HG03139 (cell line): Measurements from ENCODE around the gene TNNT2.

Experiments
- ATAC-seq: cut with Tn5 transposase; IDR thresholded peaks from one replicate; pipeline ENCODE4 v1.9.1; 2021; ENCODE audit not compliant: unreplicated experiment

The TNNT2 gene

DNA sequence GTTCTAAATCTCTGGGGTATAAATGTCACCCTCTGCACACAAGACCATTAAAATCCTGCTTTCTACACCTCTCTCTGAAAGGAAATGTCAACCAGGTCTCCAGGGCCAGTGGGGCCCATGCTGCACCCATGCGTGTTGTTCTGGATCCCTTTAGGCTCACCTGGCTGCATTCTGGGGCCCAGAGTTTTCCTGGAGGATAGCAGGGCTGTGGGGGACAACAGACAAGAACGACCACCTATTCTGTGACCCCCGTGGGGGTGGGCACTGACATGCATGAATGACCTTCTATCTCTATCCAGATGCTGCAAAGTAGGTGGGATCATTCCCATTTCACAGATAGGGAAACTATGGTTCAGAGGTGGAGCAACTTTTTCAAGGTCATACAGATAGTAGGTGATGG, 41.6 kb downstream of the TNNT2 start:
- ATAC-seq, result no peak

DNA sequence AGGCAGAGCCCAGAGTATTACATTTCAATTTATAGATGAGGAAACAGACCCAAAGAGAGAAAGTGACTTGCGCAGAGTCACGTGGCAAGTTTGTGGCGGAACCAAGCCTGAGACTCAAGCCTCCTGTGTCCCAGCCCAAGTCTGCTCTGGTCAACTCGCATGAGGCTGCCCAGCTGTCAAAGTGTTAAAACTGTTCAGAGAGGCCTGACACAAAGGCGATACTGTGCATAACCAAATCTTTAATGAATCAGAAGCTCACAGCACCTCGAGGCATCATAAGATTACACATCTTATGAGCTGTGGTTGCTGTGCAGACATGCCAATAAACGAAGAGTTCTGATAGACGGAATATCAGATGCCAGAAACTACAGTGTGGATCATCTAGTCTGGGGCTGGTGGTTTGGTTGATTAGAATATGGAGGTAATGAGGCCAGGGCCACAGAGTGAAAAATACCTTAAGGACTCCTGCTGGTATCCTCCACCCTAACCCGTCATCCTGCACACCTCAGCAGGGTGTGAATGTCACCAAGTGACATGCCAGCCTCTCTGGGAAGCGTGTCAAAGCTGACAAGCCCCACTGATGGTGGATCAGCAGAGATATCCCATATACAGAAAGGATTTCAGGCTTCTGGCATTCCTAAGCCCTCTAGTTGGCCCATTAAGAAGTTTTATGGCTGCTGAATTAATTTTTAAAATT, 42.2 kb downstream of the TNNT2 start:
- no peak for ATAC-seq

DNA sequence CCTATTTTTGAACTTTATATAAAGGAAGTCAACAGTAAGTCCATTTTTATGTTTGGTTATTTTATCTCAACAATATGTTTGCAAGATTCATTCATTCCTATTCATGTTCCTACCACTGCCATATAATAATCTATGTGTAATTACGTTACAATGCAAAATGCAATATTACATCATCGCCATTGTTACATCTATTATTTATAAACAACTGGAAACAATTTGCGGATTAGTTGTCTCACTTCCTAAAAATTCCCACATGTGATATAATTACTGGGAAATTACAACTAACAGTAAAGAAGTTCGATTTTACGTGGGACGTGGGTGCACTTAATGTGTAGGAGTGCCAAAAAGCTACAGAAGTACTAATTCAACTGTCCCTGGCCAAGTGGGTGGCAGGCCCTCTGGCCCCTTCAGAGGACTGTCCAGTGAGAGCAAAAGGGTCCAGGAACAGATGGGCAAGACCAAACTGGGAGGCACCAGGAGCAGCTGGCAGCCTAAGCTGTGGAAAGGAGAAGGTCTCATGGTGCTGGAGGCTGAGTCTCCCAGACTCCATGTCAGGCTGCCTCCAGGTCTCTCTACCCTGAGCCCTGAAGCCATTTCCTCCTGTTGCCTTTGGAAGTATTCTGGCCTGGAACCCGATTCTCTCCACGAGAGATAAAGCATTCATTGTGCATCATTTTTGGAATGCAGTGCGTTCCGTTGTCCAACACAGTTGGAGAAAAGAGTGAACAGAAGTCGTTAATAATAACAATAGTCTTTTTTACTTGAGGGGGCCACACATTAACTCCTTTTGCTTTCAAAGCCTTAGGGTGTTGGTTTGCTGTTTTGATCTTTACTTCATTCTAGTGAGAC, 42.9 kb downstream of the TNNT2 start:
- no peak for ATAC-seq

DNA sequence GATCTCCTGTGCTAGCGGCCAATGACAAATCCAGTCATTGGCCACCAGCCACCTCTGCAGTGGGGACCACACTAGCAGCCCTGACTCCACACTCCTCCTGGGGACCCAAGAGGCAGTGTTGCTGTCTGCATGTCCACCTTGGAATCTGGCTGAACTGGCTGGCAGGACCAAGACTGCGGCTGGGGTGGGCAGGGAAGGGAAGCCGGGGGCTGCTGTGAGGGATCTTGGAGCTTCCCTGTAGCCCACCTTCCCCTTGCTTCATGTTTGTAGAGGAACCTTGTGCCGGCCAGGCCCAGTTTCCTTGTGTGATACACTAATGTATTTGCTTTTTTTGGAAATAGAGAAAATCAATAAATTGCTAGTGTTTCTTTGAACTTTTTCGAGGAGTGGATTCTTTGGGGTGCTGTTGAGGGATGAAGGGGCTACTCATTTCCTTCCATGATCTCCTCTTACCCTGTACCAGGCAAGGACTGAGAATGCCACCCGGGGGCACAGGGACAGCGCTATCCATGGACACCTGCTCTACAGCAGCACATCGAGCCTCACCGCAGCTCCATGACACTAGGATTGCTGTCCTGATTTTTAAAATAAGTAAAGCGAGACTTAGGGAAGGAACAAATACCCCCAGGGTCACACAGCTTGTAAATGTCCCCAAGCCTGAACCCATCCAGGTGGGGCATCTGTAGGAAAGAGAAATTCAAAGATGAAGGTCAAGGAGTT, 44.7 kb downstream of the TNNT2 start:
- ATAC-seq, result no peak

DNA sequence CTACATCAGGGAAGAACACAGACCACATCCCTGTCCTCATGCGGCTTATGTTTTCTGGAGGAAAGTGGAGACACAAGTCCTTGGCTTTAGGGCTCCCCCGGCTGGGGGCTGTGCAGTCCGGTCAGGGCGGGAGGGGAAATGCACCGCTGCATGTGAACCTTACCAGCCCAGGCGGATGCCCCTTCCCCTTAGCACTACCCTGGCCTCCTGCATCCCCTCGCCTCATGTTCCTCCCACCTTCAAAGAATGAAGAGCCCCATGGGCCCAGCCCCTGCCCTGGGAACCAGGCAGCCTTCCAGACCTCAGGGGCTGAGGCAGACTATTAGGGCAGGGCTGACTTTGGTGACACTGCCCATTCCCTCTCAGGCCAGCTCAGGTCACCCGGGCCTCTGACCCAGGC, 45.5 kb downstream of the TNNT2 start:
- no peak for ATAC-seq

DNA sequence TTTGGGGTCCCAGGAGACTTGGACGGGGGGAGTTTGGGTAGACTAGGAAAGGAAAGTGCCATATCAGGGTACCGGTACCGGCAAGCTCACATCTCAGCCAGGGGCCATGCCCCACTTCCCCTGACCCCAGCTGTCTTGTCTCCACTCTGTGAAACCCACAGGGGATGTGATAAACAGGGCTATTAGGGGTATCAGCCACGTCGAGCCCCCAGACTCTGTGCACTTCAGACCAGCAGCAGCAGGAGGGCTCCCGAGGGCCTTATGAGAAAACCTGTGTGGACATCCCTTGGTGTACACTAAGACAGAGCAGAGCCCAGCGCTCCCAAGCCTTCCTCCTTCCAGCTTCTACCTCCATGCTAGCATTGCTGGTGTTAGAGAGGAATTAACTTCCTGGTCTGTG, 46.3 kb downstream of the TNNT2 start:
- ATAC-seq, result no peak

DNA sequence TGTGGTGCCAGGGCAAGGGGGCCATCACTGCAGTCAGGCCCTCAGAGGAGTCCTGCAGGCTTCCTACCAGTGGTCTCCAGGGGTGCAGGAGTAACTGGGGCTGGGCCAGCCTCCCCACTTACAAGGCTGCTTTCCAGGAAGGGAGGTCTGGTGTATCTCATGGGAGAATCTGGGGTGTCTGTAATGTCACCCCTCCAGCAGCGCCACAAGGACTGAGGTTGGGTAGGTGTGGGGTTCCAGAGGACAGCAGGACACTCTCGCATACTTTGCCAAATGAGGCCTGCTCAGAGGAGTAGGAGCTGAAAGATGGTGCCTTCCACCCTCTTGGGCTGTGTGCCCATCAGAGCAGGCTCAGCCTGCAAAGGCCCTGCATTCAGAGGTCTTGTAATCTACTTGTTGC, 46.9 kb downstream of the TNNT2 start:
- ATAC-seq, result no peak

DNA sequence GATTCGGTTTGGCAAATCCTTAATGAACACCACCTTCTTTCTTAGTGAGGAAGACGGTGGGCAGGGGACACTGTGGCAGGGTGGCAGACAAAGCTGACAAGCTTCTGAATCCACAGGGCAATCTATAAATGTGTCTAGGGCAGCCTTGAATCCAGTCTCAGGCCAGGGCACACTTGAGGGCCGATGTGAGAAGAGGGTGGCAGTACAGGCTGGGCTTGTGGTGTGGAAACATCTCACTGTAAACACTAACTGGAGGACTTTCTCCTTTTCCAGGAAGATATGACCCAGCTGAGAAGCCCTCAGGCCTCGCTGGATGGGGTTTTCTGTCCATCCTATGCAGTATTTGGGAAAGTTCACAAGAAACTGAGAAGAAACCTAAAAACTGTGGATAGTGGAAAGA, 47.7 kb downstream of the TNNT2 start:
- no peak for ATAC-seq

DNA sequence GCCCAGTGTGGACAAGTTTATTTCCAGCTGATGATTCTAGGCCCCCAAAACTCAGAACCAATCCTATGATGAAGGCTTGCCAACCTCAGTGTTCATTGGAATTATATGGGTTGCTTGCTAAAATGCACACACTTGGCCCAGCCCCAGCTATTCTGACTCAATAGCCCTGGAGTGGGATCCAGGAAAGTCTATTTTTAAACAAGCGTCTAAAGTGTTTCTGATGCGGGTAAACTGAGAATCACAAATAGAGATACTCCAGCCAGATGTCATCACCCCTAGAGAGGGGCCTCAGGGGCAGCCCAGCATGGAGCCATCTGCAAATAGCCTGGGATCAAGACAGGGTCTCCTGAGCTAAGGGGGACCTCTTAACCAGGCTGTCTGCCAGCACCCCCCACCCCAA, 48.2 kb downstream of the TNNT2 start:
- ATAC-seq, result no peak

DNA sequence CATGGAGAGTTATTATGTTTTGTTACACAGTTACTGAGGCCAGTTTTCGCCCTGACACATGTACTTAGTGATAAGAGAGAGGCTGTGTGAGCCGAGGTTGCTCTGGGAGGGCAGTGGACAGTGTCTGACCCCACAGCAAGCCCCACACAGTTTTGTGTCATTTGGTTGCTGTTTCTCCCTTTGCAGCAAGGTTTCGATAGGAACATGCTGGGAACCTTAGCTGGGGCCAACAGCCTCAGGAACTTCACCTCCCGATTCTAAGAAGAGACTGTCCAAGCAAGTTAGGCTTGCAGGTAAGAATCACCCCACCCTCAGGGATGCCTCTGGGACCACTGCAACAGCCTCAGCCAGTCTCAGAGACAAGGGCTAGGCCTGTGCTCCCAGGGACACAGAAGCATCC, 48.9 kb downstream of the TNNT2 start:
- ATAC-seq, result no peak

DNA sequence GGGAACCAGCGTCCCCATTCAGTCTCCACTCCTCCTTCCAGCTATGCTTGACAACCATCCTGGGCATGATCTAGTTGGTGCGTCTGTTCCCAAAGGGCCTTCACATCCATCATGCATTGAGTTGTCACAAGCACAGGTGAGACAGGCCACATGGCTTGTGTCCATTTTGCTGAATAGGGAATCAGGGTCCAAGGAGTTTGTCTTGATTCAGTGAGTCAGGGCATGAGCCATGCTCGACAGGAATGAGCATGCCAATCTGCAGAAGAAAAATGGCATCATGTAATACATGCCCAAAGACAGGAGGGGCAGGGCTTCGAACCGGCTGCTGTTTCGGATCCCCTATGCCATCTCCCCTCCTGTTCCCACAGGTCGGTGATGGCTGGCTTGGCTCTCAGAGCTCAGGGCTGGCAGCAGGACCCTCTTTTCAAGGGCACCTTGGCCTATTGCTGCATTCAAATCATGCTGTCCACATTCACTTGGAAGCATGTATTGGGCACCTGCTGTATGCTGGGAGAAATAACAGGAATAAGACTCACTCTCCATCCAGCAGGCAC, 49.7 kb downstream of the TNNT2 start:
- ATAC-seq, result no peak

DNA sequence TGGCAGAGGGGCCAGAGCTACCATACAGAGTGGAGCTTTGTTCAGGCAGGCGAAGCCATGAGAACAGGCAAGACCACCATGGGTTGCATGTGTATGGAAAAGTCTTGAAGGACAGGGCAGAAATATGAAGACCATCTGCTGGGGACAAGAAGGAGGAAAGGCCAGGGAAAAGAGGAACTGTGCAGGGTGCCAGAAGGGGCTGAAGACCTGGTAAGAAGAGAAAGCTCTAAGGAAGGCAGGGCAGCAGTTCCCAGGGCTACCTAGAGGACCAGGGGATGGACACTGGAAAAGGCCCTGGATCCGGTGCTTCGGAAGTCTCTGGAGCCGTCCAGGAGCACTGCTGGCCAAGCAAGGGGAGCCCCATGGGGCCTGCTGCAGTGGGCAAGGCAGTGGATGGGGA, 50.8 kb downstream of the TNNT2 start:
- no peak for ATAC-seq

DNA sequence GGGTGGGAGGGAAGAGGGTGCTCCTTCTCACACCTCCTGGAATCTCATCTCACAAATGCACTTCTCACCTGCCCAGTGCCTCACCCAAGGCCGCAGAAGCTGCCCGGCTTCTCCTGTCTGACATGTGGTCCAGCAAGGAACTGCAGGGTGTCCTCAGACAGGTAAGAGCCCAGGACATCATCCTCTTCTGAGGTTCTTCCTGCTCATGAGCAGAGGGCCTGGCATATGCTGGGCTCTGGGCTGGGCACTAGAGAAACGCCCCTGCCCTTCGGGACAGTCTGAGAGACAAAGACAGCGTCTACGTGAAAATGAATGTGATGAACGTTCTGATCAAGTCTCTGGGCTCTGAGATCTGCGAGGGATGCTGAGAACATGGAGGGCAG, 51.8 kb downstream of the TNNT2 start:
- ATAC-seq, result no peak

DNA sequence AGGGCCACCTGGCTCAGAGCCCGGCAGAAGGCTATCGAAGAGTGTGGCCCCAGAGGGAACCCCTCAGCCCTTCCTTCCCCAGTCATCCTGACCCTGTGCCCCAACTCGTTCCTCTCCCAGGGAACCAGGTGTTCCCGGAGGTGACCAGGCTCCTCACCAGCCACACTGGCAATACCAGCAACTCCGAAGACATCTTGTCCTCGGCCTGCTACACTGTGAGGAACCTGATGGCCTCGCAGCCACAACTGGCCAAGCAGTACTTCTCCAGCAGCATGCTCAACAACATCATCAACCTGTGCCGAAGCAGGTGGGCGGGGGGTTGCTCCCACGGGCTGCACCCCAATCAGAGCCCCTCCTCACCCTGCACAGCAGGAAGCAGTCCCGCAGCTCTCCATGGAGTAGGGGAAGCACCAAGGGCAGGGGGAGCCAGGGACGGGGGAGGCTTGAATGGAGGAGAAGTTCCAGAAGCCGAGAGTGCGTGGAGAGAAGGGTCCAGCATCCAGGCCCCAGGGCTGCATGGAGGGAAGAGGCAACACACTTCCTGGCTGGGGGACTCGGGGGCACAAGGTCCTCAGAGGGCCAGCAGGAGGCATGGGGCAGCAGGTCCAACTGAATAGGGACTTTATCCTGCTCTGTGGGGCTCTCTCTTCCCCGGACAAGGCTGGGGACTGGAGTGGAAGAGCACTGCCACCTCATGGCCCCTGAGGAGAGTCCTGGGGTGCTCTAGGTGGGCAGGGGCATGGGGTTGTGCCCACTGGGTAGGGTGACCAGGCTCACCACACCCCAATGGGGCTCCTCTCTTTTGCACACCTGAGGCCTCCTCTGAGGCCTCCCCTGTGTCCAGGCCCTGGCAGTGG, 52.4 kb downstream of the TNNT2 start:
- ATAC-seq, result no peak

DNA sequence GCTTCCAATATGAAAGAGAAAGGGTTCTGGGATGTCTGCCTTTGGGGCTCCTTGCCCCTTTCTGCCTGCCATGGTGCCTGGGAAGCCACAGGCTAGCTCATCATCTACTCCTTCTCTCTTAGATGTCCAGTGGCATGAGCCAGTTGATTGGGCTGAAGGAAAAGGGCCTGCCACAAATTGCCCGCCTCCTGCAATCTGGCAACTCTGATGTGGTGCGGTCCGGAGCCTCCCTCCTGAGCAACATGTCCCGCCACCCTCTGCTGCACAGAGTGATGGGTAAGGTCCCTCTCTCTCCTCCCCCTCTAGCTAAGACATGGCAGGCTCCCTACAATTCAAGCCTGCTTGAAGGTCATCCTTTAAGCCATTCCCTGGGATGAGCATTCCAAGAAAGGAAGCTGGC, 53.2 kb downstream of the TNNT2 start:
- ATAC-seq, result no peak

DNA sequence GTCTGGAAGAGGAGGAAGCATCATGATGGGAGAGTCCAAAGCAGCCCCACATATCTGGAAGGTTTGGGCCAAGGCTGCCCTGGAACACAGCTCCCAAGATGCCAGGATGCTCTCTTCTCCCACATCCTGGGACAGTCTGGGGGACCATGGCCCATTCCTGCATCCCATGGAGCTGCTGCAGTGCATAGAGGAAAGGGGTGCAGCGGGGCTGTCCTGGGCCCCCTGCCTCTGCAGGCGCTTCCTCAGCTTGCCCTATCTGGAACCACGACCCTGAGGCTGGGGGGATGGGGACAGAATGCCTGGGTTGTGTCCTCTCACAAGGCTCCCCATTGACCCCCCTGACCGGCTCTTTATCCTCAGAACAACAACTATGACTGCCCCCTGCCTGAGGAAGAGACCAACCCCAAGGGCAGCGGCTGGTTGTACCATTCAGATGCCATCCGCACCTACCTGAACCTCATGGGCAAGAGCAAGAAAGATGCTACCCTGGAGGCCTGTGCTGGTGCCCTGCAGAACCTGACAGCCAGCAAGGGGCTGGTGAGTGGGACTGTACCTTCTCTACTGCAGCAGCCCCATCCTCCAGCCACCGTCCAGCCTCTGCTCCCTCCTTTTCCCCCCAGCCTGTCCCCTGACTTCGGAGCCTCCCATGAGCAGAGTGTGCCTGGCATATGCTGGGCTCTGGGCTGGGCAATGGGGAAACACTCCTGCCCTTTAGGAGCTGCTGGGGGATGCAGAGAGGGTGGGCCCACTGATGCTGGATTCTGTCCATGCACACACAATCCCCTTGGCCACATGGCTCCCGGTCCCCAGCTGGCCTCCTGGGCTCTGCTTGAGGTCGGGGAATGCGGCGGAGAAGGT, 54.6 kb downstream of the TNNT2 start:
- ATAC-seq, result no peak

DNA sequence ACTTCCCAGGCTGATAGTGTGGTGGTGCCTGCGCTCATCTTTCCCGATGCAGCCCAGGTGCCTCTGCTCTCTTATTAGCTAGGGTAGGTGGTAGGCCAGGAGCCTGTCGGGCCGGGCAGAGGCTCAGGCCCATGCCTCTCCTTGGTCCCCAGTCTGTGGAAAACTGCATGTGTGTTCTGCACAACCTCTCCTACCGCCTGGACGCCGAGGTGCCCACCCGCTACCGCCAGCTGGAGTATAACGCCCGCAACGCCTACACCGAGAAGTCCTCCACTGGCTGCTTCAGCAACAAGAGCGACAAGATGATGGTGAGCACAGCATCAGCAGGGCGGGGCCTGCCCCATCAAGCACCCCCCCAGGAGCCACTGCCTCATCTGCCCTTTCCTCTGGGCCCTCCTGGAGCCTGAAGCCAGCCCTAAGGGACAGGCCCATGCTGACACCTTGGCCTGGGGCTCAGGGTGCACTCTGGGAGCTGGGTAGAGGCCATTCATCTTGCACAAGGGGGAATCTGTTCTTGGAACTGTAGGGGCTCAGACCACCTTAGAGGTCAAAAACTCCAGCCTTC, 55.6 kb downstream of the TNNT2 start:
- ATAC-seq, result no peak

DNA sequence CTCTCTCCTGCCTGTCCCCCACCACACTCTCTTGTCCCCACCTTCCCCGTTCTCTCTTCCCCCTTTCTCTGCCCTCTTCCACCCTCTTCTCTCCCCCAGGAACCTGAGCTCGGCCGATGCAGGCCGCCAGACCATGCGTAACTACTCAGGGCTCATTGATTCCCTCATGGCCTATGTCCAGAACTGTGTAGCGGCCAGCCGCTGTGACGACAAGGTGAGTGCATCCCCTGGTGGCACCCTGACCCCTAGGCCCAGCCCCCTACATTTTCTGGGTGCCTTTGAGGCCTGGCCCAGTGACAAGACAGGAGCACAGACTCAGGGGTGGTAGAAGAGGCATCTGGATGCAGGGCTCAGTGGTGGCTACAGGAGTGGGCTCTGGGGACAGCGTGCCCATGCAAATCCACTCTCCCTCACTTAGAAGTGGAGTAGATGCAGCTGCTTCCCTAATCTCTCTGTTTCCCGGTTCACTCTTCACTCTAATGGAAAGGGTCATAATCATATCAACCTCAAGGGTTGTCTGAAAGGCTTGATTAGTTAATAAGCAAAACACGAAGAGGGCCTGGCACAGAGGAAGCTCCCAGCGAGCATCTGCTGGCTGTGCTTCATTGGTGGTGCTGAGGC, 57.2 kb downstream of the TNNT2 start:
- ATAC-seq, result no peak

DNA sequence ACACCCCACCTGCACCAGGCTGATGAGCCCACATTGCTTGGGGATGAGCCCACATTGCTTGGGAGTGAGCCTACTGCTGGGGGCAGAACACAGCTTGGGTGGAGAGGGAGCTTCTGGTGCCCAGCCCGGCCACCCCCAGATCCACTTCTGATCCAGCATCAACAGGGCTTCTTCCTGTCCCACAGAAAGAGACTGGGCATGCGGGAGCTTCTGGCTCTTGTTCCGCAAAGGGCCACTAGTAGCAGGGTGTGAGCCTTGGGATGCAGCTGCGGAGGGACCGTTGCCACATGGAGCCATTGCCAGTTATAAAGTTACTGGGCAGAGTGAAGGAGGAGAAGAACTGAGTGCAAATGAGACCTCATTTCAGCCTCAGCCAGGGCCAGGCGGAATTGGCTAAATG, 57.8 kb downstream of the TNNT2 start:
- ATAC-seq, result no peak
